SHP77 (cell line): ENCODE data around the gene SCRG1.

ENCODE experiments used
- DNase-seq, 2 experiments: peaks; one replicate each; lab custom pipeline; 2025; lab: John Stamatoyannopoulos, UW

SCRG1 gene

DNA sequence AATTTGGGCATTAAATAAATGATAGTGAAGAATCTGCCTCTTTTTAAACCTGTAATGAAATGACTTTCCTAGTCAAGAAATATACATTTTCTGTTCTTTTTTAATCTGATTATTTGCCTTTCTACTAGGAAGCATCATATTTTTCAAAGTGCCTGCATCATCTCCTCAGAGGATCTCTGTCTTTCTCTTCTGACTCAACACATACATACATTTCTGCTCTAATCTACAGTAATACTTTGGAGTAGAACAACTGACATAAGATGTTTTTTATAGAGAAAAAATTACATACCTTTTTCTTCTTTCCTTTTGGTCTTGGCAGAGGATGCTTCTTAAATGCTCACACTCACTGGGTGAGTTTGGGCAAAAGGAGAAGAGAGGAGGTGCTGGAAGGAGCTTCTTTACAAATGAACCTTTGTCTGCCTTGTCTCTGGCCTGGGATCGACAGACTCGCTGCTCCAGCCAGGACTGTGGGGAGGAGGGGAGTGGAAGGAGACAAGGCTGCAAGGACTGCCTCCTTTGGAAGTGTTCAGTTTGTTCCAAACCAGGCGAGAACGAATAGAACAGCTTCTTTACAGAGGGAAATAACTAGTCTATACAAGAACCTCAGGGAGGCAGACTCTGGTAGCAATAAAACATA is at the start of gene SCRG1:
SCRG1 (minus strand) TSS at position 338 of the 637 bp plus-strand sequence. CDS start 7,702 bp downstream, outside the sequence.
- DNase-seq, result no peak

- DNase-seq, result peak; percentile 76 to 79
Observed at GRCh38 chr4:173448103-173448502, 49.2 kb upstream of the SCRG1 start.

DNA sequence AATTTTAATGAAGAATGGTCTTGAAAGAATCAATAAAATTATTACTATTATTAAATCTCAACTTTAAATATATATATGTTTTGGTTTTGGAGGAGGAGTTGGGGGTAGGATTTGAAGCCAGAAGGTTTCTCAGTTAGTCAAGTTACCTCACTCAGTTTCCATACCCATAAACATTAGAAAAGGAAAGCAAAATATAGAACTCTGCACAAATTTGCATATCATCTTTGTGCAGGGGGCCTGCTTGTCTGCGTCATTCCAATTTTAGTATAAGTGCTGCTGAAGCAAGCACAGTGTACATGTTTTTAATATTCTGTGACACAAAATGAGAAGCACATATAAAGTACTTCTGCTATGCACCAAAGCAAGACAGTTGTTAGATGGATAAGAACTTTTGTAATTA is 47.5 kb upstream of the SCRG1 start:
- DNase-seq, result no peak

- DNase-seq, result no peak
Observed at GRCh38 chr4:173443121-173443520, 44.2 kb upstream of the SCRG1 start.

DNA sequence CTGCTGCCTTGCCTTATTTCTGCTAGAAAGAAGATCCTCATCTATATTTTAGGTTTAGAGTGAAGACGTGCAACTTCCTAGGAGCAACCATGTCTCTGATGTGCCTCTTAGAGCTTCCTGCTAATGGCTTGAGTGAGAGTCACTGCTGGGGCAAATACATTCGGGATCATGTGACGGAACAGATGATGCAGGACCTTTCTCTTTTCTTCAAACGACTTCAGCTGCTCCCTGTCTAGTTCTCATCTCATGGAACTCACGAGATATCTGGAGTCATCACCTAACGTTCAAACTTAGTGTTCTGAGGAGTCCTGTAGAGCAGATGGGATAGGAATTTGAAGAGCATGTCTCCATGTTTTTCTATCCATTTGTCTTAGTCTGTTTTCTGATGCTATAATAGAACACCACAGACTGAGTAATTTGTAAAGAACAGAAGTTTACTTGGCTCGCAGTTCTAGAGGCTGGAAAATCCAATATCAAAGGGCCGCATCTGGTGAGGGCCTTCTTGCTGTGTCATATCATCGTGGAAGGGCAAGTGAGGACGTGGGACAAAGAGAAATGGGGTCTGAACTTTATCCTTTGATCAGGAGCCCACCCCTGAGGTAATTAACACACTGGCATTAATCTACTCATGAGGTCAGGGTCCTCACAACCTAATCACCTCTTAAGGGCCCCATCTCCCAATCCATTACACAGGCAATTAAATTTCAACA is 43.5 kb upstream of the SCRG1 start:
- DNase-seq, result no peak

GRCh38 chr4:173440888-173441287 is 42.0 kb upstream of the SCRG1 start:
- DNase-seq, result no peak

- DNase-seq, result no peak
Observed at GRCh38 chr4:173436771-173437265, 37.9 kb upstream of the SCRG1 start.

DNA sequence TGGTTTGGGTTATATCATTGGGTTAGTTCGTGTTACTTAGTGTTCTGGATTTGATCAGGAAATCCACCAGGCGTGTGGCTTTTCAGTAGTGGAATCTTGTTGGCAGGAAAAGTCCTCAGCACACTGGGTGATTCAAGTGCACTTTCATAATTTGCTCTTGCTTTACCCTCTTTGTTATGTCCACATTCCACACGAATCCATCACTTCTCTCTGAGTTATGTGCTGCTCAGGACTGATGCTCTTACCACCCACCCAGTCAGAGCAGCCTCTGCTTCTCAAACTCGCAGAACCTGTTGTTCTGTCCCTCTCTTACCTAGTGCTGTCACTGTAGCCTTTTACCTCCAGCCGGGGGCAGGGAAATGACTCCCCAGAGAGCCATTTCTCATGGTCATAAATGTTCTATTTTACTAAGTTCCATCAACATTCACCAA is 37.2 kb upstream of the SCRG1 start:
- DNase-seq, result no peak

DNA sequence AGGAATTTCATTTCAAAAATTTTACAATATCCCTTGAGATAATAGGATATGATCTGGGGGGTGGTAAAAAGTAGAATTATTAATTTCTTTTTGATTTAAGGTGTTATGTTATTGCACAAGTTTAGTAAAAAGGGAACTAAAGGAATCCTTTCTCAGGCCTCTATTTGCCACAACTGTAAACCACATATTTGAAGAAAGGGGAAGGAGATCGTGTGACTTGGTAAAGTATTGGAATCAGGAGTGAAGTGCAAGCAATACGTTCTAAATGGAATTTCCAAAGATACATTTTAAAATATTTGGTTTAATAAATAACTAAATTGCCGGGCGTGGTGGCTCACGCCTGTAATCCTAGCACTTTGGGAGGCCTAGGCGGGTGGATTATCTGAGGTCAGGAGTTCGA is 35.3 kb upstream of the SCRG1 start:
- no peak for DNase-seq

- DNase-seq, result no peak
Observed at GRCh38 chr4:173433447-173433846, 34.5 kb upstream of the SCRG1 start.

DNA sequence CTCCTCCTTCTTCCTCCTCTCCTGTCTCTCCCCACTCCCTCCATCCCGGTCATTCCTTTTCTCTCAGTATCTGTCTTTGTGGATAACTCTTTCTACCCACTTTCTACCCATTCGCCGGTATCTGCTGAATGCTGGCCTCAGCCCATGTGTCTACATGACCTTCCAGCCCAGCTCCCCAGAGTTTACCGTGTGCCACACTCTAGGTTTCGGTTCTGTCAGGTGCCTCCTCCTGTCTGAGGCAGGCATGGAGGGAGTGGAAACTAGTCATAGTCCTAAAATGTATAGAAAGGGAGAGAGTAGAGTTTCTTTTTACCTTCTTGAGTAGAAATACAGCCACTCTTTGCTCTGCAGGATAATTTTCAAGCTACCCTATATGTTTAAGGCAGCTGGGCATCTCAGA is 33.5 kb upstream of the SCRG1 start:
- no peak for DNase-seq

GRCh38 chr4:173426064-173426463 is 27.1 kb upstream of the SCRG1 start:
- no peak for DNase-seq

GRCh38 chr4:173424899-173425805 is 26.2 kb upstream of the SCRG1 start:
- no peak for DNase-seq

GRCh38 chr4:173420801-173421200 is 21.9 kb upstream of the SCRG1 start:
- DNase-seq, result no peak

- no peak for DNase-seq
Observed at GRCh38 chr4:173420324-173420752, 21.4 kb upstream of the SCRG1 start.

- no peak for DNase-seq
Observed at GRCh38 chr4:173418639-173419038, 19.7 kb upstream of the SCRG1 start.

- no peak for DNase-seq
Observed at GRCh38 chr4:173417833-173418232, 18.9 kb upstream of the SCRG1 start.

- DNase-seq, result no peak
Observed at GRCh38 chr4:173415885-173416653, 17.2 kb upstream of the SCRG1 start.

- no peak for DNase-seq
Observed at GRCh38 chr4:173415092-173415491, 16.2 kb upstream of the SCRG1 start.

DNA sequence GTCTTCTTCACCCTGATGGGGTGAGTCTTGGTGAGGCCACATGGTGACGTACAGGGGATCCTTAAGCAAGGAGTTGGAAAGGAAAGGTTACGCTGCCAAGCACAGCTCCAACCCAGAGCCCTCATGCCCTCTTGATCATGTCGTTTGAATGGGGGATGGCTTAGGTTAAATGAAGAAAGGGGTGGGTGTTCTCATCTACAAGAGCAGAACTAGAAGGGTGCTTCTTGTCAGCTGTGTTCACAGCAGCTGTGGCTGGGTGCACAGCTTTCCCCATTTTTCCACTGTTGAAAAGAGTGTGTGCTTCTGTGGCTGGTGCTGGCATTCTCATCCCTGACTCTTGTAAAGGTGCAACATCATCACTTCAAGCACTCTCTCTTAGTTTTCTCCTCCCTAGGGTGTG is 15.5 kb upstream of the SCRG1 start:
- no peak for DNase-seq

DNA sequence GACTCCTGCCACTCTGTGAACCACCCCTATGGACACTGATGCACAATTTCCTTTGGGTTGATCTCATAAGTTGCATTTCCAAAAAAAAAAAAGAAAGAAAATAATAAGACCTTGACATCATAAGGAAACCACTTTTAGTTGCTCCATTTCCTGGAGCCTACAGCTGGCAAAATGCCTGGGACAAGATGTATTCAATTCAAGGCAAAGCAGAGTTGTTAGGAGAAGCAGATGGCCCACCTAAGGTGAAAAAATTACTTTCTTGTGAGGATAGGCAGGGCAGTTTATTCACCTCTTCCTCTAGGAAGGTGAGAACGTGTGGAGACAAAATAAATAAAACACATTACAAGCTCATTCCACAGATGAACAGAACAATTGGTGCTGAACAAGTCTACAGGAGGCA is 14.1 kb upstream of the SCRG1 start:
- no peak for DNase-seq
